ENCODE results near the gene NSUN7.
"Not testable (repeated sequence)": the region's sequence is repeated elsewhere in the genome, so short reads cannot be mapped to it uniquely, and the experiment has no call there.

Gene NSUN7

DNA sequence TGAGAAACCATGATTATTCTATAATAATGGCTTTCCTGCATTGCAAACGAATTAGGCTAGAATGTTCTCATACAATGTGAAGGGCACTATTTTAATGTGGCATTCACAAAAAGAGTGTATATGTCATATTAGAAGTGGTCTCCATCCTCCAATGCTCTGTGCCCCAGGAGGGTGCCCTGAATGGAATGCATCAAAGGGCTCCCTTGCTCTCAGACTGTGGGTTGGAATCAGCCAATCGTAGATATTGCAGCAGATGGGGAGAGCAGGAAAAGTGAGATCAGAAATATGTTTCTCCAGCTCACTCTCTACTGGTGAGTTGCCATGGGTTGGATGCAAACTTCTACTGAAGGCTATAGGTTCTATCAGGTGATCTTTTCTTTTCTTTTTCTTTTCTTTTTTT lies 11.9 kb upstream of the NSUN7 start:
- DNase-seq = no peak

DNA sequence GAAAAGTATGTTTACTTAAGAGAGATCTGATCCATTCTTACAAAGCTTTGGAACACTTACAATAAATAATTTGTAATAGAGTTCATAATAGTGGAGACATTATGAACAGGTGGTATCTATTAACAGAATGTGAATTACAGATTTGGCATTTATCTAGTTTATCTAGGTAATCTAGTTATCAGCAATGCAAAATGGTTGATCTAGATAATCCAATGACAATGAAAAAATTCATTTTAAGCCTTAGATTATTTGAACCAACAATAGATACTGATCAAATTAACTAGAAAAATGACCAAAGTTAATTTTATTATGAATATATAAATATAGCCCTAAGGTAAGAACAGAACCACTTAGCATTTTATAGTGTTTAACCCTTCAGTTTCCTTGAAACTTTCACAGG lies 10.4 kb upstream of the NSUN7 start:
- DNase-seq = no peak

DNA sequence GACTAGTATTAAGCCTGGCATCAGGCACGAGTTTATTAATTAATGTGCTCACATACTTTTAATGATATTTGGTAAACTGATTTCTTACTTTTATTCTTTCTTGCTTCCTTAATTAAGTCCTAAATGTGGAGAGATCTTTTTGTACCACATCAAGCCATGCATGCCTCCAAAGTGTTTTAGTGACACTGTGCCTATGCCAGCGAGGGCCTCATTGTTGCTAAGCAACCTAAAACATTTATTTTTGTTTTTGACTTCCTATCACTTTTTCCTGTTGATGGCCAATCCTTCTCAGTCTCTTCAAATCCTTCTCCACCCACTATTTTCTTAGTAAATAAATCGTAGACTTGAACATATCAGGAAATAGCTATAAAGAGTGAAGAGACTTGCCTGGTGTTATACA lies 5.5 kb upstream of the NSUN7 start:
- no peak for DNase-seq

DNA sequence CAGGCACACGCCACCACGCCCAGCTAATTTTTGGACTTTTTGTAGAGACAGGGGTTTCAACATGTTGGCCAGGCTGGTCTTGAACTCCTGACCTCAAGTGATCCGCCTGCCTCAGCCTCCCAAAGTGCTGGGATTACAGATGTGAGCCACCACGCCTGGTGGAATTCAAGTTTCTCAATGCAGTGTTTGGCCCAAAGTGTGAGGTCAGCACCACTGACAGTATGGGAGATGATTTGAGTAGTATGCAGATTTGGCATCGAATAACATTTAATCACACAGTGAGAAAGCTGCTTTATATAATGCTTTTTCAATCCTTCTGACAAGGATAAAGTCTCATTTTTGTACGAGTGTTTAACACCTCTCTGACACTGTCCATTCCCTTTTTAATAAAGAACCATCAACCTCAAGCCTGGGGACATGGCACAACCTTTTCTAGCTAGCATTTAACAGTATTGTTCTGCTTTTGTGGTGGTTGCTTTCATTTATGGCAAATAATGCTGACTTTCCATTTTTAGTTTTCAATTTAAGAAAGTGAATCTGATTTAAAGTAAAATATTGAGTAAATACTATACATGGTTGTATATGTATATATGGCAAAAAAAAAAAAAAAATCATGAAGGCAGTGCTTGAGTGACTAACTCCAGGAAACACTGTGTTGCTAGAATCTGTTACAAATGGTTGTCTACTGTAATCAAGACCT lies 4.3 kb upstream of the NSUN7 start:
- DNase-seq = no peak

DNA sequence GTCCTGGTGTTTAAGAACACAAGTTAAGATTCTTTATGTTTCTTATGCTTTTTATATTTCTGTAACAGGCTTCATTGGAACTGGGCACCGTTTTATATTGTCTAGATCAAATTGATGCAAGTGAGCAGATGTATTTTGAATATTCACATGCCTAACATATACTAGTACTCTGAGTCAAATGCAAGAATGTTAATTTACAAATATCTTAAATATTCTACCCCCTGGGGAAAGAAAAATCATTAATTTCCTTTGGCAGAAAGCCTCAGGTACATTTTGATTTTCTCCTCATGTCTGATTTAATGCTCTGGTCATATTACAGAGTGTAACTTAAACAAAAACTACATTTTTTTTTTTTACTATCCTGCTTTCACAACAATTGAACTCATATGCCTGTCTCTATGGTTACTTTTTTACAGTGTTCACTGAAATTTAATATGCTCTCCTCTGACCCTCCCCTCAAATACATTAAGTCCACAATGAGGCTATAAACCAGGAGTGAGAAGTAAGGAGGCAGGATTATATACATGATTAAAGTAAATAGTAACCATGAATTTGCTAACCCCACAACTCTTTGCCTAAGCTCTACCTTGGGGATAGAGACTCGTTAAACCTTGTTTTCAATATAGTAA lies 2.4 kb upstream of the NSUN7 start:
- DNase-seq = no peak

DNA sequence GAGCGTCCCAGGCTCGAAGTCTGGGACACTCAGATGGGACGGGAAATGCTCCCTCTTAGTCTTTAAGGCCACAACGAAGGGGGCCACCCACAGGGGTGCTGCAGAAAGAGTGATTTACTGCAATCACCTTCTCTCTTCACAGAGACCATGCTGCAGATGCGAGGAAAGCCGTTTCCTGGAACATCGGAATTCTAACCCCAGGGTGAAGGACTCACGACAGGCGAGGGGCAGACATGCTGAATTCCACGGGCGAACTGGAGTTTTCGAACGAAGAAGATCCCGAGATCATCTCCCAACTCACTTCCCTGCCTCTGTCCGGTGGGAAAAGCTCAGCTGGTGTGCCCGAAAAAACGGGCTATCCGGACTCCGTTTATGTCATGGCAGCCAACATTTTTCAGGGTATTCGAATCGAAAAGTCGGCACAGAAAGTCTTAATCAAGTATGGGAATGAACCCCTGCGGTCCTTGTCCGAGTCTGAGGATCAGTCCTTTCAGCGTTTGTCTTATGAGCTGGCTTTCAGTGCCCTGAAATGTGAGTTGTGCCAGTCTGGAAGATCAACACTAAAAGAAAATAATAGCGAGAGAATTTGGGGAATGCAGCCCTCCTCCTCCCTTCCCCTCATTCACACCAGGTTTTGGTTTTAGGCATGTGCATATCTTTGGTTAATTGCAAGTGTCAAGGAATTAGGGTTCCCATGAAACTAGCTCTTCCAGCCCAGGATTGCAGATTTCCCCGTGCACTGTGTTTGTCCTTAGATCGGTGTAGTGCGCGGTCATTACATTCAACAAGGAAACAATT lies 905 bp downstream of the NSUN7 start:
- DNase-seq = no peak

DNA sequence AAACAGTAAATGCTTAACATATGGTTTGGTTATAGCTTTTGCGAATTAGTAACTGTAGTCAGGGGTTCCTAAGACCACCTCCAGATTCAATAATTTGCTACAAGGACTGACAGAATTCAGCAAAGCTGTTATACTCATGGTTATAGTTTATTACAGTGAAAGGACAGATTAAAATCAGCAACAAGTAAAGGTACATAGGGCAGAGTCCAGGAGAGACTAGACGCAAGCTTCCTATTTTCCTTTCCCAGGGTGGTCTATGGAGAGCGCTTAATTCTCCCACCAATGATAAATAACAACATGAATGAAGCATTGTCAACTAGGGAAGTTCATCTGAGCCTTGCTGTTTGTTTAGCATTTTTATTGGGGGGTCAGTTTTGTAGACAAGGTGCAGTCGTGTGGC lies 5.9 kb downstream of the NSUN7 start:
- no peak for DNase-seq

DNA sequence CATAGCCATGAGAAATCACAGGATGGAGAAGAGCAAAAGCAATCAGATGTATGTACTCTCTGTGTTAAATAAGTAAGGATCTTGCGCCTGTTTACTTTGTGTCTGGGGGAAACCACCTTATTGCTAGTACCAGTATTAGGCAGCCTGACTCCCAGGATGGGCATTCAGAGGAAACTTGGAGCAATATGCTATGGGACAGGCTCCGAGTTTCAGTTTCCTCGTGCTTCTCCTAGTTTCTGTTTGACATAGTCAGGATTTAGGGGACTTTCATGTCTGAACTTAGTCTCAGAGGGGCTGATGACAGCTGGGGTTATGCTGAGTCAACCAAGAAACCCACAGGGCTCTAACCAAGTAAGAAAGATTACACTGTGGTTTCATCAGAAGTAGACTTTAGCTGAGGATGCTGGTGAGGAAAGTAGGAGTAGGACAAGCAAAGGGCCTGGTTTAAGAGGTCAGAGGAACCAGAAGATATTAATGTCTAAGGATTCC lies 13.5 kb downstream of the NSUN7 start:
- no peak for DNase-seq

DNA sequence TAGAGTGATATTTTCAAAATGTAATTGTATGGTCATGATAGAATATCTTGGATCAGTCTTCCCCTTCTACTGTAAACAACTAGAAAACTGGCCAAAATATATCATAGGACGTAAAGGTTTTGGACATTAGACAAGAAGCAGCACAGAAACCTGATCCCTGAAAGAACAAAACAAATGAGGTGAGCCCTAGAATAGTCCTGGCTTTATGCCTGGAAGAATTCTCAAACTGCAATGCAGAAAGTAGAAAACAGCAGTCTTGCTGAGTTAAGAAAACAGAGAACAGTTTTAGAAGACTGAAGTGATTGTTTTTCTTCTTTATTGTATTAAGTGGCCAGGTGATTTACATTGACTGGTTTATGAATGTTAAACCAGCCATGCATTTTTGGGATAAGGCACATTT lies 19.5 kb downstream of the NSUN7 start:
- no peak for DNase-seq

DNA sequence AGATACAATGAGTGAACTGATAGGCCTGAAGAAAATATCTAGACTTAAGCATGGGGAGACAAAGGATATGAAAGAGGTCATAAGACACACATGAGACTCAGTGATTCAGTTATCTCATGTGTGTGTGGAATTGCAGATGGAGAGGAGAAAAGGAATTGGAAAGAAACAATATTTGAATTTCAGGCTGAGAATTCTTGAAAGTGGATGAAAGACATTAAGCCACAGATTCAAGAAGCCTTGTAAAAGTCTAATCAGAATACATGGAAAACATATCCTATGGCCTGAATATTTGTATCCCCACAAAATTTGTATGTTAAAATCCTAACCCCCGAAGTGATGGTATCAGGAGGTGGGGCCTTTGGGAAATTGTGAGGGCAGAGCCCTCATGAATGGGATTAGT lies 28.3 kb downstream of the NSUN7 start:
- DNase-seq = no peak

DNA sequence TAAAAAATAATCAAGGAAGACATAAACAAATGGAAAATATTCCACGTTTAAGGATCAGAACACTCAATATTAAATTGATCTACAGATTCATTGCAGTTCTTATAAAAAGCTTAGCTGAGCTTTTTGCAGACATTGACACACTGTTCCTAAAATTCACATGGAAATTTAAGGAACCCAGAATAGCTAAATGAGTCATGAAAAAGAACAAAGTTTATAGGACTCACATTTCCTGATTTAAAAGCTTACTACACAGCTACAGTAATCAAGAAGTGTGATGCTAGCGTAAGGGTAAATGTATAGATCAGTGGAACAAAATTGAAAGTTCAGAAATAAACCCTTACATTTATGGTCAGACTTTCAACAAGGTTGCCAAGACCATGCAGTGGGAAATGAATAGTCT lies 33.1 kb downstream of the NSUN7 start:
- DNase-seq = no peak

DNA sequence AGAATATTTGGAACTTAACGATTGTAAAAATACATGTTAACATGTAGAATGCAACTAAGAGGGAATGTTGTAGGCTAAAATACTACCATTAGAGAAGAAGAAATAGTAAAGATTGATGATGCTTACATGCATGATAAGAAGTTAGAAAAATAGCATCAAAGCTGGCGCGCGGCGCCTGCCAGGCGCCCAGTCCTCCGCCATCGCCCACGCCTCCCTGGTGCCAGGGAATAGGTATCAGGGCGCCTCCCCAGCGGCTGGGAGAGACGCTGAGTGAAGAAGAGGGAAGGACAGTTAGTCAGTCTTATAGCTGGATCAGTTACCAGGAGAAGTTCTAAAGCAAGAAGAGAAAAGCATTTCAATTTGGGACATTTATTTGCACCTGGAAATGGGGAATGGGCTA lies 36.0 kb downstream of the NSUN7 start:
- DNase-seq = no peak

DNA sequence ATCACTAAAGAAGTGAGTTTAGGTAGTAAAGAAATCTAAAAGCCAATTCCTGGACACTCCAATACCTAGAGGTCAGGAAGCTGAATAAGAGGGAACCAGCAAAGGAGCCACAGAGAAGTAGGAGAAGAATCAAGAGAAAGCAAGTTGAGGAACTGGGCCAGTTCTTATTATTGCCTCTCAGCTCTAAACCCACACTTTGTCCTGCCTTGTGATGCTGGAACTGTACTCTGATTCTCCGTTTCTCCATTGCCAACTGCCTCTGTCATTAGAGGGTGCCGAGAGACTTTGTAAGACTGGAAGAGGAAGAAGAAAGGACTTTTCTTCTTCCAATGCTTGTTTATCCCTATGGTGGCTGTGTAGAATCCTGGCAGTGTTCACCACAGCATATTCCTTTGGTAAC lies 38.6 kb downstream of the NSUN7 start:
- DNase-seq = no peak

DNA sequence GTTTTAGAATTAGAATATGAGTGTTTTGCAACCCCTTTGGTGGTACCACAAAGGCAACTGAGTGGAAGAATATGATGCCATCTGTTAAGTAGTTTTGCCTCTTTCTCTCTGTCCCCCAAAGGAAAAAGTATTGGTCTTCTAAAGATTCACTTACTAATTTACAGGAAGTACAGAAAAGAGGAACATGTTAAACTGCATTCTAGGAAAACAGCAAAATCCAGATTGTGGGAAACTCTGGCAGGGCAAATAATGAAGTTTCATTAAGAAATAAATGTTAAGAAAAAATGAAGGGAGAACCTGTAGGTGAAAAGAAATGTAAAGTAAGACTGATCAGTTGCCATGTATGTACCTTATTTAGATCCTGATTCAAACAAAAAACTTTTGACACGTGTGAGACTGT lies 39.3 kb downstream of the NSUN7 start:
- DNase-seq = no peak

DNA sequence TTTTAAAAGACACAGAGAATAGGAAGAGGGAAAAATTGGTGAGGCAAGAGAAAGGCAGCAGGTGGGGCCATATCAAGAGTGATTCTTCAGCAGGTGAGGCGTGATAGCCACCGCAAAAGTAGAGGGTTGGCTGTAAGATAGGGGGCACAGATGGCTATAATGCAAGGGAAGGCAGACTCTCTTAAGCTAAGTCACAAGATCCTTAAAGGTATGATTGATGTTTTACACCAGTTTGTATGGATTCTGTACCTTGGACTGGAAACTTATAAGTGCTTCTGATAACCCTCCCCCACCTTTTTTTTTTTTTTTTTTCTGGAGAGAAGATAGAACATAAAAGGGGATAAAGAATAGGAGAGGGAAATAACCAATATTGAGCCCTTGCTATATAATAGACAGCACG lies 40.0 kb downstream of the NSUN7 start:
- DNase-seq = no peak

DNA sequence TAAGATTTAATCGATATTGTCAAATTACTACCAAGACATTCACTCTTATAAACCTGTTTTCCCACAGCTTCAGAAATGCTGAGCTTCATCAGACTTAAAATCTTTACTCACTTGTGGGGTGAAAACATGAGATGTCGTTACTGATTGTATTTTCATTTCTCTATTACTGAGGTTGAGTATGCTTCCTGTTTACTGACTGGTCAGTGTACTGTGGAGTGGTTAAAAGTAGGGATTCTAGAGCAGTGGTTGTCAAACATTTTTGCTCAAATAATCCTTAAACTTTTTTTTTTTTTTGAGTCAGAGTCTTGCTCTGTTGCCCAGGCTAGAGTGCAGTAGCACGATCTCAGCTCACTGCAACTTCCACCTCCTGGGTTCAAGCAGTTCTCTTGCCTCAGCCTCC lies 50.3 kb downstream of the NSUN7 start:
- DNase-seq = no peak

DNA sequence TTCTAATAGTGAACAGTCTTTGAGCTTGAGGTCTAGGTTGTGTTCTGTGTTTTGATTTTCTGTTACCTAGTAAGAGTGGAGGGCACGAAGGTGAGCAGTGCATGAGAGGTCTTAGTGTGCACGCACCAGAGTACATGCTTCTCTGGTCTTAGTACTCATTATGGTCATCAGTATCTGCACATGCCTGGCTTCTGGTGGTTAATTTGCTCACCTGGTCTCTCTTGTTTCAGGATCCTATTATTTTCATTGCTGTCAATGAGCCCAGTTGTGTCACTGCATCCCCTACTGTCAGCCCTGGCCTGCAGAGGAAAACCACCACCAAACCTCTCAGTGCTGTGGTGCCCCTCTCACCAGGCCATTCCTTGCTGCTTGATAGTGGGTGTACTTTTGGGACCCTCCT lies 54.8 kb downstream of the NSUN7 start:
- no peak for DNase-seq

DNA sequence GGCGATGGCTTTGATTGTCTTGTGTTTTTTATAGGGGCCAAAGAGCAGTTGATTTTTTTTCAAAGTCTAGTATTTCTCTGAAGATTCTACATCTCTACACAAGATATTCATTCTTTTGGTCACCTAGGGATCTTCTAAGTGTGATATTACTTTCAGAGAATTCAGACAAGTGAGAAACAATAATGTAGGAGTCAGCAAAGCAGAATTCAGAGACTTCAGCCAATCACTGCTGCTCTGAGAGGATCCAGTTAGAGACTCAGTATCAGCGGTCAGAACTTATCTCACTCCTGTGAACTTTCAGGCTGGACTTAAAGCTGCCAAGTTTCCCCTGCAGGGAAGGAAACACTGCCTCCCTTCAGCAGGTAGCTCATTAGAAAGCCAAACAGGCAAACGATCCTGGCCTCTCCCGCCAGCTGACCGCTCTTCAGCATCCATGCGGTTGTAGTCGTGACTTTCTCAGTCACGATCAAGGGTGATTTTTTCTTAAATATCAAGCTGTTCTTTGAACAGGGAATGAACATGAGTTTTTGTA lies 59.2 kb downstream of the NSUN7 start:
- DNase-seq = no peak

DNA sequence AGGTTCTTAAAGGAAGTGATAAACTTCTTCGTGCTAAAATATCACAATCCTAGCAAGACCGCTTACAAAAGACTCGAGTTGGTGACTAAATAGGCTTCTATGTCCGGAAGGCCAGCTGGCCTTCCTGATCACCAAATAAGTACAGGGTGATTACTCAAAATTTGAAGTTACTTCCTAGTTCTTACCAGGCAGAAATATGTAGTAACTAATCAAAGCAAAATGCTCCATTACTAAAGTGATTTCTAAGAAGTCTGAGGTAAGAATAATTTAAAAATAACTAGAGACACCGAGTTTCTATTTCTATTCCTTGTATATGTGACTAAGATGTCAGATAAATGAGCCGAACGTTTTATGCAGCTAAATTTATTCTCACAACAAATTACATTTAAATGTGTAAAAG lies 62.2 kb downstream of the NSUN7 start:
- DNase-seq = no peak

DNA sequence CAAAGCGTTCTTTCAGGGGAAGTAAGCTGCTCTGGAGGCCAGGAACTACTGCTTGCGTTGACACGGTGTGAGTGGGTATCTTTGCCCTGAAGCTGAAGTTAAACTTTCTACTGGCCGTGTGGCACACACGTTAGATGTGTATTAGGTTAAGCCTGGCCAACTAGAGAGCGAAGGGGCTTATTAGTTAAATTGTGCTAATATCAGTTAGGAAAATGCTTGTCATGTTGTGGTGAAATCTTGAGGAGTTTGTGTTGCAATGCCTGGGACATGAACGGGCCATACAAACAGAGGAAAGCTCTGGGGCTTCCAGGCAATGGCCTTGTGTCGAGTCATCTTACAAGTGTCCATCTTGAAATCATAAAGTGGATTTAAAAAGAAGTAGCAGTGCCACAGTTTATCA lies 62.6 kb downstream of the NSUN7 start:
- no peak for DNase-seq

DNA sequence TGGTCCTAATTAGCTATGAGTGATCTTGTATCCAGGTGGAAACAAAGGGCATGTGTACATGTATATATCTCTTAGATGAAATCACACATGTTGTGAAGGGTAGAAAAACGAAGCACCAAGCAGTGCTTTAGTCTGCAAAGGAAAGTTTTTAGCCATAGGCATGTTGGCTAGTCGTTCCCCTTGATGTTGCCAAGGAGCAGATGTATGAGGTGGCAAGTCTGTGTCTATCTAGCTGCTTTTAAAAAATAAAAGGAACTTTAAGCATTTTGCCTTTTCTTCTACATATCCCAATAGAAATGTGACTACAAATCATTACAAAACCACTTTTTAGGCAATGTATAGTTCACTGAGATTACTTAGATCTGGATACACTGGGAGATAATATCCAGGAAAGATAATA lies 63.1 kb downstream of the NSUN7 start:
- DNase-seq = no peak

DNA sequence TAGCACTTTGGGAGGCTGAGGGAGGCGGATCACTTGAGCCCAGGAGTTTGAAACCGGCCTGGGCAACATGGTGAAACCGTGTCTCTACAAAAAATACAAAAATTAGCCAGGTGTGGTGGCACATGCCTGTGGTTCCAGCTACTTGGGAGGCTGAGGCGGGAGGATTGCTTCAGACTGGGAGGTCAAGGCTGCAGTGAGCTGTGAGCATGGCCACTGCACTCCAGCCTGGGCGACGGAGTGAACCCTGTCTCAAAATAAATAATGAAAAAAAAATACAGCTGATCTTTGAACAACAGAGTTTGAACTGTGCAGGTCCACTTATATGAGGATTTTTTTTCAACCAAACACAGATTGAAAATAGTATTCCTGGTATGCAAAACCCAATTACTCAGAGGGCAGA lies 67.4 kb downstream of the NSUN7 start:
- not testable (repeated sequence) for DNase-seq

DNA sequence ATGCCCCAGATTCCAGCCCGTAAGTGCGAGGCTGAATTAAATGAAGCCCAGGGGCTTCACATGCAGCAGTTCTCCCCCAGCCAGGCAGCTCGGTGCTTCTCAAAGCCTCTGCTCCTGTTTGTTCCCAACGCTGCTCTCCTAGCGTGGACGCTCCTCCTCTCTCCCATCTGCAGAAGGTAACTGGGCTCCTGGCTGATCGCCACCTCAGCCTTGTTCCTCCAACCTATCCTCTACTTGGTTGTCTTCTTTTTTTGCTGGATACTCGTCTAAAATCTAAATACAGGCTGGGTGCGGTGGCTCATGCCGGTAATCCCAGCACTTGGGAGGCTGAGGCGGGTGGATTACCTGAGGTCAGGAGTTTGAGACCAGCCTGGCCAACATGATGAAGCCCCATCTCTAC lies 70.3 kb downstream of the NSUN7 start:
- no peak for DNase-seq
